Endothelial cell of umbilical vein (primary cell): Measurements from ENCODE around the gene RDH5. TPM values are rescaled to one million over a fixed set of nuclear protein-coding genes. Genes with fewer than 3 reads are reported as not detected.

Experiments
- BruUV-seq: library from RNA; stranded (reverse); fragments of 400-500 nt; replicated peaks from 2 replicates; lab custom pipeline; 2021; lab: Mats Ljungman, UMichigan
- CTCF ChIA-PET: fragments of 300-600, 350-600 bp; sonication (Branson Sonifier 250); formaldehyde crosslinking; loops from one replicate; lab custom pipeline; 2021; ENCODE audit warnings: antibody characterized with exemption, inconsistent platforms; lab: Charles Lee
- POLR2A ChIA-PET: fragments of 300-600, 350-600 bp; sonication (Branson Sonifier 250); formaldehyde crosslinking; loops from one replicate; lab custom pipeline; 2021; ENCODE audit warnings: antibody characterized with exemption, inconsistent platforms; lab: Charles Lee
- DNase-seq: peaks from one replicate; pipeline ENCODE4 v3.0.0-alpha.2; 2011; ENCODE audit warnings: low read depth, low spot score
- FAIRE-seq: peaks from 2 replicates; lab custom pipeline; 2011; peaks lifted over from hg19 to GRCh38; lab: Jason Lieb, UNC
- H2AFZ ChIP-seq: 2 replicates; pipeline ENCODE4 v1.6.0; 2012; ENCODE audit warnings: low read depth, low read length, control low read depth, inconsistent platforms
- H3K27ac ChIP-seq: 2 replicates; pipeline ENCODE4 v1.5.1; 2011; ENCODE audit warnings: low read depth, mild to moderate bottlenecking, control low read depth, low read length, moderate library complexity; ENCODE audit not compliant: insufficient read depth
- H3K27me3 ChIP-seq, 2 experiments: 2 replicates each; pipeline versions ENCODE4 v1.6.0 to v1.6.1; 2011; ENCODE audit warnings: low read length in 2 of 2, mixed read lengths in 1 of 2; ENCODE audit not compliant: control insufficient read depth in 2 of 2, insufficient read depth in 2 of 2
- H3K36me3 ChIP-seq, 2 experiments: 2 replicates in 1 of 2; 3 replicates in 1 of 2; pipeline ENCODE4 v1.5.1; 2011; ENCODE audit warnings: low read length in 2 of 2, mild to moderate bottlenecking in 1 of 2, moderate library complexity in 1 of 2; ENCODE audit not compliant: control insufficient read depth in 2 of 2, insufficient read depth in 2 of 2; ENCODE audit errors: extremely low read depth in 1 of 2
- H3K4me1 ChIP-seq: 3 replicates; pipeline ENCODE4 v1.5.1; 2011; ENCODE audit warnings: mild to moderate bottlenecking, low read length; ENCODE audit not compliant: control insufficient read depth, insufficient read depth; ENCODE audit errors: extremely low read depth
- H3K4me2 ChIP-seq: 2 replicates; pipeline ENCODE4 v1.6.1; 2011; ENCODE audit warnings: low read length, control low read depth, mixed read lengths; ENCODE audit not compliant: insufficient read depth
- H3K4me3 ChIP-seq, 3 experiments: fragments of 200-600 bp in 1 of 3; sonication (generic), shearing (Covaris generic) in 1 of 3; replicated peaks in 1 of 3; 2 replicates each; pipeline ENCODE4 v1.5.1; 2011 to 2016; ENCODE audit warnings: control low read depth in 3 of 3, low read length in 3 of 3, mild to moderate bottlenecking in 2 of 3, inconsistent platforms in 1 of 3, low read depth in 1 of 3, moderate library complexity in 1 of 3; ENCODE audit not compliant: insufficient read depth in 1 of 3
- H3K79me2 ChIP-seq: 2 replicates; pipeline ENCODE4 v1.6.0; 2012; ENCODE audit warnings: low read length, inconsistent platforms; ENCODE audit not compliant: control insufficient read depth, insufficient read depth
- H3K9ac ChIP-seq: replicated peaks from 2 replicates; pipeline ENCODE3; 2011; ENCODE audit warnings: low read length, control low read depth; ENCODE audit not compliant: insufficient read depth; ENCODE audit errors: extremely low read depth
- H3K9me1 ChIP-seq: replicated peaks from 3 replicates; pipeline ENCODE4 v1.6.0; 2011; ENCODE audit warnings: mild to moderate bottlenecking, low read length; ENCODE audit not compliant: control insufficient read depth, insufficient read depth; ENCODE audit errors: extremely low read depth
- H3K9me3 ChIP-seq: replicated peaks from 2 replicates; pipeline ENCODE4 v1.5.1; 2012; ENCODE audit warnings: low read length, inconsistent platforms; ENCODE audit not compliant: control insufficient read depth, insufficient read depth
- H4K20me1 ChIP-seq: replicated peaks from 2 replicates; pipeline ENCODE3; 2011; ENCODE audit warnings: mild to moderate bottlenecking, low read length; ENCODE audit not compliant: control insufficient read depth, insufficient read depth; ENCODE audit errors: extremely low read depth
- CTCF ChIP-seq, 2 donors: IDR thresholded peaks; 1 replicate in 1 of 2; 2 replicates in 1 of 2; pipeline ENCODE4 v1.5.1; 2011; ENCODE audit warnings: low read length in 2 of 2, mild to moderate bottlenecking in 2 of 2, moderate library complexity in 2 of 2, control low read depth in 1 of 2, inconsistent platforms in 1 of 2, low read depth in 1 of 2; ENCODE audit not compliant: insufficient read depth in 1 of 2; ENCODE audit errors: extremely low read depth in 1 of 2
- FOS ChIP-seq: IDR thresholded peaks from 2 replicates; pipeline ENCODE4 v1.6.1; 2011; ENCODE audit warnings: mild to moderate bottlenecking, low read length, moderate library complexity, borderline replicate concordance; ENCODE audit not compliant: insufficient read depth
- JUN ChIP-seq: IDR thresholded peaks from 2 replicates; pipeline ENCODE4 v1.6.1; 2011; ENCODE audit warnings: borderline replicate concordance, low read depth; ENCODE audit not compliant: insufficient read length, insufficient read depth
- MYC ChIP-seq: IDR thresholded peaks from one replicate; pipeline ENCODE4 v1.6.1; 2011; ENCODE audit warnings: mild to moderate bottlenecking, low read depth, low read length
- POLR2A ChIP-seq: IDR thresholded peaks from 2 replicates; pipeline ENCODE4 v1.6.1; 2012; ENCODE audit warnings: low read depth, mild to moderate bottlenecking, control low read depth, low read length
- POLR2AphosphoS5 ChIP-seq: IDR thresholded peaks from 2 replicates; pipeline ENCODE4 v1.6.1; 2012; ENCODE audit warnings: low read depth, mild to moderate bottlenecking, control low read depth, low read length, moderate library complexity; ENCODE audit not compliant: insufficient read depth
- dilution Hi-C: fragments of 300-500 bp; cut with MboI; formaldehyde crosslinking; loops from one replicate; pipeline ENCODE4 v1.15.0; 2019; ENCODE audit warnings: low sequenced_read_pairs; ENCODE audit not compliant: extremely low pct_ligation_motif_present
- intact Hi-C: fragments of 100-400 bp; cut with micrococcal nuclease; formaldehyde crosslinking; loops from one replicate; pipeline ENCODE4 v1.10.0; 2022
- polyA plus RNA-seq, 4 experiments: library from polyadenylated mRNA; depleted of rRNA in 3 of 4; stranded (reverse) in 3 of 4; unstranded in 1 of 4; fragments of >200 nt; gene quantifications; 2 replicates each; pipeline versions ENCODE4 v1.2.1 to v1.2.3, GENCODE V29; 2011 to 2012; ENCODE audit warnings: missing spikeins in 1 of 4
- total RNA-seq: library from RNA; stranded (reverse); gene quantifications from 2 replicates; pipeline ENCODE4 v1.2.3, GENCODE V29; 2021
- TF ChIP-seq, protein P1 (sequence below): IDR thresholded peaks from 2 replicates; pipeline ENCODE4 v1.6.1; 2011; ENCODE audit not compliant: insufficient read depth, insufficient read length

The RDH5 gene
- total and polyA plus RNA-seq, 2 donors (not counting 3 experiments of a cell fraction or from before 2014, with no cell fraction given) = 2.7 to 3.7 TPM

GRCh38 chr12:55746174-55746912 lies 26.1 kb downstream of the RDH5 start:
- POLR2A ChIA-PET = no interaction called here
- BruUV-seq = no TSS peak
- Histone ChIP-seq H3K27ac (no peak overlapping the region), H3K4me3 (no peak overlapping the region), H3K9ac (no peak overlapping the region), H3K27me3 (no peaks in the 10 kb centered on the region), H3K4me2 (no peak overlapping the region), H3K36me3 (peaks cover 0 to 6% of the 10 kb centered on the region in 2 experiments), H3K79me2 (no peaks in the 10 kb centered on the region), H3K4me1 (peaks cover 9% of the 10 kb centered on the region), H3K9me3 (no peaks in the 10 kb centered on the region), H3K9me1 (no peaks in the 10 kb centered on the region), H2AFZ (no peak overlapping the region), H4K20me1 (no peaks in the 10 kb centered on the region)
- TF ChIP-seq, protein P1, sequence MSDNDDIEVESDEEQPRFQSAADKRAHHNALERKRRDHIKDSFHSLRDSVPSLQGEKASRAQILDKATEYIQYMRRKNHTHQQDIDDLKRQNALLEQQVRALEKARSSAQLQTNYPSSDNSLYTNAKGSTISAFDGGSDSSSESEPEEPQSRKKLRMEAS = no peak
- TF ChIP-seq POLR2A (no peak), JUN (no peak), POLR2AphosphoS5 (no peak)
- intact Hi-C loops = no loop called here
- FAIRE-seq = no peak
- dilution Hi-C loops = no loop called here
- CTCF ChIA-PET = interaction anchor here (1.5 to 2.8 kb wide), 3 partner anchors 7 to 283 kb away, joined by 5 to 15 read pairs (median 6); no protein-coding TSS in a partner anchor
- no peak for DNase-seq

GRCh38 chr12:55746913-55747231 lies 26.7 kb downstream of the RDH5 start:
- Histone ChIP-seq H2AFZ (no peak overlapping the region), H3K4me3 (no peak overlapping the region), H3K9me1 (no peaks in the 10 kb centered on the region), H3K4me2 (no peak overlapping the region), H3K9me3 (no peaks in the 10 kb centered on the region), H3K36me3 (peaks cover 0 to 8% of the 10 kb centered on the region in 2 experiments), H3K9ac (no peak overlapping the region), H3K79me2 (no peaks in the 10 kb centered on the region), H3K27me3 (no peaks in the 10 kb centered on the region), H4K20me1 (no peaks in the 10 kb centered on the region), H3K4me1 (peaks cover 9% of the 10 kb centered on the region), H3K27ac (no peak overlapping the region)
- dilution Hi-C loops = no loop called here
- DNase-seq (no peak), FAIRE-seq (no peak)
- no peak for TF ChIP-seq CTCF (IDR thresholded peaks at IDR 0.05; ENCODE audit: extremely low read depth in 1 of 2, insufficient read depth in 1 of 2, low read depth in 1 of 2, low read length in 2 of 2)
- TF ChIP-seq POLR2A = no peak
- TF ChIP-seq, protein P1 = no peak
- TF ChIP-seq POLR2AphosphoS5 = no peak
- no peak for TF ChIP-seq MYC
- no peak for TF ChIP-seq FOS
- CTCF ChIA-PET = interaction anchor here (0.6 to 2.8 kb wide), 4 partner anchors 8 to 282 kb away, joined by 3 to 15 read pairs (median 6); no protein-coding TSS in a partner anchor
- BruUV-seq = no TSS peak
- intact Hi-C loops = no loop called here
- POLR2A ChIA-PET = no interaction called here
